ENCODE measurements around the gene CMTM3.
A peak's percentile ranks its signal among the peaks of the same experiment; 100 is the strongest.
"Not testable (repeated sequence)": the region's sequence is repeated elsewhere in the genome, so short reads cannot be mapped to it uniquely, and the experiment has no call there.

The CMTM3 gene

DNA sequence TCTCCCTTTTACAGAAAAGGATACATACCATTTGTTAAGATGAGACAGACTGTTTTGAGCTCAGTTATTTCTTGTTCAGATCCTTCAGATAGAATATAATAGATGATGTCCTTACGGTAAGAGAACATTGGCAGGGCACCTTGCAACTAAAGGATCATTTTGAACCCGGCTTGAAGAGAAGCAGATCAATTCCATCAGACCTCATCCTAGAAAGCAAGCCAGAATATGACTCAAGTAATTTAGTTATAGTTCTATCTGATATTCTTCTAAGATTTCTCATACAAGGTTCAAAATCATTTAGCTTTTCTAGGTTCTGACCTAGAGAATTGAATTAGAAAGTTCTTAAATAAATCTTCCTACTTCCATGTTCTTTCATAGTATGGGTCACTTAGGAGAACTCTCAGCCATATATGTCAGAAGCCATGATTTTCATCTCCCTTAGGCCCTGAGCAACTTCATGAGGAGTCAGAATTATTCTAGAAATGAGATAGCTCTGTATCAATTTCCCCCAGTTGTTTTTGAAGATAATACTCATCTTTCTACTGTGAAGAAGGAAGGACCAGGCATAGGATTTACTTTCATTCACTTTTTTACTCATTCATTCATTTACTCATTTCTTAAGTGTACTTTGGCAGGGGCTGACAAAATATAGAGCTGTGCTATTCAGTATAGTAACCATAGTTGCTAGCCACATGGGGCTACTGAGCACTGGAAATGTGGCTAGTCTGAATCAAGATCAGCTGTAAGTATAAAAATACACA is 40.8 kb upstream of the CMTM3 start:
- no peaks in the 10 kb centered on the region for H3K27me3 ChIP-seq
- H3K4me3 ChIP-seq (ENCODE audit: low read depth in 1 of 2, low read length in 1 of 2): no peak overlapping the region
- no peaks in the 10 kb centered on the region for H3K9me3 ChIP-seq
- H3K27ac ChIP-seq: peak overlapping the region; percentile 60
- peaks cover 29 to 48% of the 10 kb centered on the region in 2 experiments for H3K4me1 ChIP-seq (ENCODE audit: control insufficient read depth in 1 of 2, insufficient read depth in 1 of 2, low read depth in 1 of 2, low read length in 1 of 2)
- TF ChIP-seq, protein P1, sequence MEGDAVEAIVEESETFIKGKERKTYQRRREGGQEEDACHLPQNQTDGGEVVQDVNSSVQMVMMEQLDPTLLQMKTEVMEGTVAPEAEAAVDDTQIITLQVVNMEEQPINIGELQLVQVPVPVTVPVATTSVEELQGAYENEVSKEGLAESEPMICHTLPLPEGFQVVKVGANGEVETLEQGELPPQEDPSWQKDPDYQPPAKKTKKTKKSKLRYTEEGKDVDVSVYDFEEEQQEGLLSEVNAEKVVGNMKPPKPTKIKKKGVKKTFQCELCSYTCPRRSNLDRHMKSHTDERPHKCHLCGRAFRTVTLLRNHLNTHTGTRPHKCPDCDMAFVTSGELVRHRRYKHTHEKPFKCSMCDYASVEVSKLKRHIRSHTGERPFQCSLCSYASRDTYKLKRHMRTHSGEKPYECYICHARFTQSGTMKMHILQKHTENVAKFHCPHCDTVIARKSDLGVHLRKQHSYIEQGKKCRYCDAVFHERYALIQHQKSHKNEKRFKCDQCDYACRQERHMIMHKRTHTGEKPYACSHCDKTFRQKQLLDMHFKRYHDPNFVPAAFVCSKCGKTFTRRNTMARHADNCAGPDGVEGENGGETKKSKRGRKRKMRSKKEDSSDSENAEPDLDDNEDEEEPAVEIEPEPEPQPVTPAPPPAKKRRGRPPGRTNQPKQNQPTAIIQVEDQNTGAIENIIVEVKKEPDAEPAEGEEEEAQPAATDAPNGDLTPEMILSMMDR (IDR thresholded peaks at IDR 0.05): no peak
- H3K36me3 ChIP-seq: peaks cover 99% of the 10 kb centered on the region

DNA sequence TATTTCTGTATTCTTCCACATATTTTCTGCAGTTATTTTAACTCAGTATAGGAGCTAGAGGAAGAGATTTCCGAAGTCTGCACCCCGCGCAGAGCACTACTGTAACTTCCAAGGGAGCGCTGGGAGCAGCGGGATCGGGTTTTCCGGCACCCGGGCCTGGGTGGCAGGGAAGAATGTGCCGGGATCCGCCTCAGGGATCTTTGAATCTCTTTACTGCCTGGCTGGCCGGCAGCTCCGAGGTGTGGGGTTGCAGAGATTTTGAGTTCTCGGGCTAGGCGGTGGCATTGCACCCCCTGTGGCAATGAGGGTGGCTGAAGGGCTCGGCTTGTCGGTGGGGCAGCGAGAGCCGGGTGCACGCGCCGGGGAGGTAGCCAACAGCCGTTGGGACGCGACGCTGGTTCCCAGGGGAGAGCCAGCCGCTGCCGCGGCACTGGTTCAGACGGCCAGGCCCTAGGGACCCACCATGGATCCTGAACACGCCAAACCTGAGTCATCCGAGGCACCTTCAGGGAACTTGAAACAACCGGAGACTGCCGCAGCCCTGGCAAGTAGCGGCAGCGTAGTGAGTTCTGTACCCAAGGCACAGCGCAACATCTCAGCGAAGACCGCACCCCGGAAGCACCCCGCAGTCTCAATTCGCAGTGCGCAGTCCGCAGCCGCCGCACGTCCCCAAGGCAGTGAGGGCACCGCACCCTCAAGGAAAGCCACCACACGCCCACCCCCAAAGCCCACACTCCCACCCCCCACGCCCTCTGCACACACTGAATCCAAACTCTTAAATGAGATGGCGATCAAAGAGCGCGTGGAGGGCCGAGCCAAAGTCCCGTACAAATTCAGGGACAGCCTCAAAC is 38.2 kb upstream of the CMTM3 start, which contains the start of gene CMTM1:
TSS of gene CMTM1 (plus strand) at position 389 of the 851 bp plus-strand sequence. CDS start at position 464, 75 bp downstream.
- H3K36me3 ChIP-seq: peaks cover 93% of the 10 kb centered on the region
- TF ChIP-seq, protein P1 (IDR thresholded peaks at IDR 0.05): no peak
- H3K4me3 ChIP-seq (ENCODE audit: low read depth in 1 of 2, low read length in 1 of 2): no peak within 1 kb of the TSS
- no peaks in the 10 kb centered on the region for H3K9me3 ChIP-seq
- H3K4me1 ChIP-seq (ENCODE audit: control insufficient read depth in 1 of 2, insufficient read depth in 1 of 2, low read depth in 1 of 2, low read length in 1 of 2): peaks cover 17 to 28% of the 10 kb centered on the region in 2 experiments
- no peaks in the 10 kb centered on the region for H3K27me3 ChIP-seq
- H3K27ac ChIP-seq: peak within 1 kb of the TSS; percentile 58

DNA sequence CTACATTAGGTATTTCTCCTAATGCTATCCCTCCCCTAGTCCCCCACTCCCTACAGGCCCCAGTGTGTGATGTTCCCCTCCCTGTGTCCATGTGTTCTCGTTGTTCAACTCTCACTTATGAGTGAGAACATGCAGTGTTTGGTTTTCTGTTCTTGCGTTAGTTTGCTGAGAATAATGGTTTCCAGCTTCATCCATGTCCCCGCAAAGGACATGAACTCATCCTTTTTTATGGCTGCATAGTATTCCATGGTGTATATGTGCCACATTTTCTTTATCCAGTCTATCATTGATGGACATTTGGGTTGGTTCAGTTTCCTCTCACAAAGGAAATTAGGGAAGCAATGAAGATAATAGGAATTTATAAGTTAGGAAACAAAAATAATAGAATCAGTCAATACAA is 37.2 kb upstream of the CMTM3 start:
- H3K36me3 ChIP-seq: peaks cover 93% of the 10 kb centered on the region
- peaks cover 7 to 18% of the 10 kb centered on the region in 2 experiments for H3K4me1 ChIP-seq (ENCODE audit: control insufficient read depth in 1 of 2, insufficient read depth in 1 of 2, low read depth in 1 of 2, low read length in 1 of 2)

DNA sequence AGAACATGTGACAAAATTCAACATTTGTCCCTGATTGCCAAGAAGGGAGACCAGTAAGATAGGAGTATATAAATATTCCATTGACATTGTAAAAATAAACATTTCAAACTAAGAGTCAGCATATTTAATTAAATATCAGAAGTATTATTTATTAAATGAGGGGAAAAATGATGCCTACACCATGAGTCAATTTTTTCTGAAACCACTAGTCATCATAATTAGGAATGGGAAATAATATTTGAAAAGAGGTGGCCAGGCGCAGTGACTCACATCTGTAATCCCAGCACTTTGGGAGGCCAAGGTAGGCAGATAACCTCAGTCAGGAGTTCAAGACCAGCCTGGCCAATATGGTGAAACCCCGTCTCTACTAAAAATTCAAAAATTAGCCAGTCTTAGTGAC is 36.1 kb upstream of the CMTM3 start:
- Histone ChIP-seq H3K27ac (peak overlapping the region; percentile 28), H3K27me3 (no peaks in the 10 kb centered on the region), H3K36me3 (peaks cover 83% of the 10 kb centered on the region), H3K4me1 (ENCODE audit: control insufficient read depth in 1 of 2, insufficient read depth in 1 of 2, low read depth in 1 of 2, low read length in 1 of 2) (peaks cover 0 to 11% of the 10 kb centered on the region in 2 experiments), H3K4me3 (ENCODE audit: low read depth in 1 of 2, low read length in 1 of 2) (no peak overlapping the region), H3K9me3 (no peaks in the 10 kb centered on the region)
- TF ChIP-seq, protein P1 (IDR thresholded peaks at IDR 0.05): no peak

More for the DNA sequence above, 37.2 kb upstream of the CMTM3 start:
- not testable (repeated sequence) for H3K27me3 ChIP-seq; H3K4me3 ChIP-seq (ENCODE audit: low read depth in 1 of 2, low read length in 1 of 2); H3K9me3 ChIP-seq
- H3K27ac ChIP-seq: peak overlapping the region; percentile 16

DNA sequence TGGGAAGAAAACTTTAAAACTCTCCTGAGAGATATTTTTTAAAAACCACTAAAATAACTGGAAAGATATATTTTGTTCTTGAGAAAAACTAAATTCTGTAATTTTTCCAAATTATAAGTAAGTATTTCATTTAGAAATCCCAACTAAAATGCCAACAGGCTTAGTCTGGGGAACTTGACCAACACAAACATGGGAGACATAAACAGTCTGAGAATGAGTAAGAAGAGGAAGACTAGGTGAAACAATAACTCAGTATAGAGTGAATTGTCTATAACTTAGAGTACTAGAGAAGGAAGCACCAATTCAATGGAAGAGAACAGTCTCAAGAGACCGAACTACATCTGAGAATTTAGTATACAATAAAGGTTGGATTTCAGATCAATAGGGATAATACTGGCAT is 35.4 kb upstream of the CMTM3 start:
- H3K9me3 ChIP-seq: no peaks in the 10 kb centered on the region
- H3K4me1 ChIP-seq (ENCODE audit: control insufficient read depth in 1 of 2, insufficient read depth in 1 of 2, low read depth in 1 of 2, low read length in 1 of 2): peaks cover 0 to 5% of the 10 kb centered on the region in 2 experiments
- no peak overlapping the region for H3K4me3 ChIP-seq (ENCODE audit: low read depth in 1 of 2, low read length in 1 of 2)
- no peaks in the 10 kb centered on the region for H3K27me3 ChIP-seq
- H3K36me3 ChIP-seq: peaks cover 75% of the 10 kb centered on the region
- H3K27ac ChIP-seq: peak overlapping the region; percentile 34
- TF ChIP-seq, protein P1 (IDR thresholded peaks at IDR 0.05): no peak

Data from neutrophil (primary cell).